Spleen (tissue), 7 donors: ENCODE measurements around the gene NANOS3.

Source experiments
- POLR2A ChIP-seq, 3 donors: fragments of 450-650 bp; IDR thresholded peaks; one replicate each; pipeline ENCODE4 v1.5.1; 2017; ENCODE audit warnings: antibody characterized with exemption in 3 of 3, mild to moderate bottlenecking in 1 of 3
- POLR2AphosphoS5 ChIP-seq, 3 donors: sonication (generic); formaldehyde crosslinking; IDR thresholded peaks; one replicate each; pipeline ENCODE4 v1.5.1; 2017; ENCODE audit warnings: antibody characterized with exemption in 3 of 3
- TF ChIP-seq, protein P1 (sequence below), 11 experiments: fragments of 200-600 bp in 7 of 11; fragments of 450-650 bp in 4 of 11; sonication (generic) in 4 of 11; IDR thresholded peaks in 8 of 11; conservative IDR thresholded peaks in 3 of 11; 1 replicate in 7 of 11; 2 replicates in 4 of 11; pipeline versions ENCODE4 v1.4.0 to v1.8.0; 2016 to 2021; ENCODE audit warnings: antibody characterized with exemption in 11 of 11, inconsistent platforms in 4 of 11, mild to moderate bottlenecking in 1 of 11
- donor health status: DM: no; HTN: no; CAD: no; lungs with moderate emphysema.
- donor health status: DM: no; HTN: no; CAD: no.
- donor health status: DM: no; HTN: no; CAD: no.

DNA sequence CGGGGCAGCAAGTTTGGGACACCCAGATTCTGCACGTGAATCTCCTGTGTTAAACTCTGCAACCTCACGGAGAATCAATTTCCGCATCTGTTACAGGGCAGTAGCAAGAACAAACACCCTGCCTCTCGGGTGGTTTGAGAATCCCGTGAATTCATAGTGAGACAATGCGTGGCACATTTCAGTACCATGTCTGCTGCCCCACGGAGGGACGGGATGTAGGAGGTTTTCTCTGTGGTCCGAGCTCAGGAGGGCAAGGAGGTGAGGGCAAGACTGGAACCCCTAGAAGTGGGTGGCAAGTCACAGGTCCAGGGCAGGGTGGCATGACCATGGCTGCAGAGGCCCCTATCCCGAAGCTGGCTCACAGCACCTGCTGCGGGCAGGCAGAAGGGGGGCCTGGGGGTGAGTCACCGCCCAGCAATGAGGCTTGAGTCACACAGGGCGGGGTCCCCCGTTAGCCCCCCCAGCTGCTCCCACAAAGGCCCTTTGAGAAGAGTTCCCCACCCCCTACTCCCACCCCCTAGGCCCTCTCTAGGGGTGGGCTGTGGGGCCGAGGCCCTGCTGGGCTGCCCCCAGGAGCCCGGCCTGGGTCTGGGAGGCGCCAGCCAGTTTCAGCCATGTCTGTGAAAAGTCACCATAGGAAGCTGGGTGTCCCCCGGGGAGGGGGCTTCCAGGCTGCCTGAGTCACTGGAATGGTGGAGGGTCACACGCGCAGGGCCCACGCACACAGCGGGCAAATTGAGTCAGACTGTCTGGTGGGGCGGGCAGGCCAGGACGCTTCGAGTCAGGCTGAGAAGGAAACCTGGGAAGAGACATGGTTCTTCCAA, 25.8 kb upstream of the NANOS3 start:
- no peak for TF ChIP-seq POLR2A (IDR thresholded peaks at IDR 0.05)
- TF ChIP-seq, protein P1, sequence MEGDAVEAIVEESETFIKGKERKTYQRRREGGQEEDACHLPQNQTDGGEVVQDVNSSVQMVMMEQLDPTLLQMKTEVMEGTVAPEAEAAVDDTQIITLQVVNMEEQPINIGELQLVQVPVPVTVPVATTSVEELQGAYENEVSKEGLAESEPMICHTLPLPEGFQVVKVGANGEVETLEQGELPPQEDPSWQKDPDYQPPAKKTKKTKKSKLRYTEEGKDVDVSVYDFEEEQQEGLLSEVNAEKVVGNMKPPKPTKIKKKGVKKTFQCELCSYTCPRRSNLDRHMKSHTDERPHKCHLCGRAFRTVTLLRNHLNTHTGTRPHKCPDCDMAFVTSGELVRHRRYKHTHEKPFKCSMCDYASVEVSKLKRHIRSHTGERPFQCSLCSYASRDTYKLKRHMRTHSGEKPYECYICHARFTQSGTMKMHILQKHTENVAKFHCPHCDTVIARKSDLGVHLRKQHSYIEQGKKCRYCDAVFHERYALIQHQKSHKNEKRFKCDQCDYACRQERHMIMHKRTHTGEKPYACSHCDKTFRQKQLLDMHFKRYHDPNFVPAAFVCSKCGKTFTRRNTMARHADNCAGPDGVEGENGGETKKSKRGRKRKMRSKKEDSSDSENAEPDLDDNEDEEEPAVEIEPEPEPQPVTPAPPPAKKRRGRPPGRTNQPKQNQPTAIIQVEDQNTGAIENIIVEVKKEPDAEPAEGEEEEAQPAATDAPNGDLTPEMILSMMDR (IDR thresholded peaks at IDR 0.05 in 8 of 11, conservative IDR thresholded peaks at IDR 0.05 in 3 of 11), result no peak
- peak in 1 of 3 donors; percentile 35 for TF ChIP-seq POLR2AphosphoS5 (IDR thresholded peaks at IDR 0.05)
